Neural progenitor cell (in vitro differentiated cells): ENCODE data around the gene MUC6. TPM values are rescaled to one million over a fixed set of nuclear protein-coding genes. Genes with fewer than 3 reads are reported as not detected.

ENCODE experiments used
- DNase-seq: peaks from one replicate; pipeline ENCODE4 v3.0.0-alpha.2; 2016; ENCODE audit warnings: low spot score
- H2AFZ ChIP-seq: fragments of 200-600 bp; sonication (generic); replicated peaks from 2 replicates; pipeline ENCODE4 v1.6.1; 2016; ENCODE audit warnings: antibody characterized with exemption
- H3F3A ChIP-seq: fragments of 200-600 bp; sonication (generic); 2 replicates; pipeline ENCODE4 v1.6.1; 2016; ENCODE audit warnings: antibody characterized with exemption, low read depth
- H3K27ac ChIP-seq: fragments of 200-600 bp; sonication (generic); 2 replicates; pipeline ENCODE4 v1.5.1; 2016; ENCODE audit warnings: mild to moderate bottlenecking
- H3K27me3 ChIP-seq: fragments of 200-600 bp; sonication (generic); 2 replicates; pipeline ENCODE4 v1.6.1; 2016; ENCODE audit warnings: mild to moderate bottlenecking, moderate library complexity
- H3K36me3 ChIP-seq: fragments of 200-600 bp; sonication (generic); 2 replicates; pipeline ENCODE4 v1.5.1; 2016
- H3K4me1 ChIP-seq: fragments of 200-600 bp; sonication (generic); 2 replicates; pipeline ENCODE4 v1.6.1; 2016; ENCODE audit warnings: mixed run types
- H3K4me2 ChIP-seq: fragments of 200-600 bp; sonication (generic); 2 replicates; pipeline ENCODE4 v1.6.1; 2016
- H3K4me3 ChIP-seq: fragments of 200-600 bp; sonication (generic); 2 replicates; pipeline ENCODE4 v1.5.1; 2016
- H3K79me2 ChIP-seq: fragments of 200-600 bp; sonication (generic); 2 replicates; pipeline ENCODE4 v1.6.1; 2016; ENCODE audit warnings: low read depth
- H3K9ac ChIP-seq: fragments of 200-600 bp; sonication (generic); 2 replicates; pipeline ENCODE4 v1.6.1; 2016
- H3K9me3 ChIP-seq: fragments of 200-600 bp; sonication (generic); 2 replicates; pipeline ENCODE4 v1.5.1; 2016; ENCODE audit warnings: low read depth
- H4K20me1 ChIP-seq: fragments of 200-600 bp; sonication (generic); 2 replicates; pipeline ENCODE4 v1.6.1; 2016; ENCODE audit warnings: low read depth
- H3K27ac Mint-ChIP-seq: 3 replicates; pipeline ENCODE4 v1.8.0; 2021; ENCODE audit warnings: mixed read lengths
- H3K27me3 Mint-ChIP-seq: 2 replicates; pipeline ENCODE4 v1.8.0; 2022; ENCODE audit warnings: low read depth, mild to moderate bottlenecking, inconsistent platforms, moderate library complexity, mixed read lengths; ENCODE audit not compliant: insufficient read depth
- H3K36me3 Mint-ChIP-seq: 3 replicates; pipeline ENCODE4 v1.8.0; 2021; ENCODE audit warnings: mixed read lengths
- H3K4me1 Mint-ChIP-seq: 3 replicates; pipeline ENCODE4 v1.8.0; 2021; ENCODE audit warnings: mixed read lengths
- H3K4me3 Mint-ChIP-seq: 3 replicates; pipeline ENCODE4 v1.8.0; 2021; ENCODE audit warnings: mild to moderate bottlenecking, moderate library complexity, mixed read lengths
- H3K9me3 Mint-ChIP-seq: 3 replicates; pipeline ENCODE4 v1.8.0; 2020; ENCODE audit warnings: mixed read lengths
- EZH2 ChIP-seq: fragments of 200-600 bp; sonication (generic); IDR thresholded peaks from 2 replicates; pipeline ENCODE4 v1.6.1; 2017; ENCODE audit warnings: antibody characterized with exemption, mild to moderate bottlenecking, moderate library complexity
- EZH2phosphoT487 ChIP-seq: fragments of 200-600 bp; sonication (generic); IDR thresholded peaks from 2 replicates; pipeline ENCODE4 v1.6.1; 2017; ENCODE audit warnings: antibody characterized with exemption
- total RNA-seq: library from RNA; depleted of rRNA; stranded (reverse); fragments of >200 nt; gene quantifications from 2 replicates; pipeline ENCODE4 v1.2.3, GENCODE V29; 2015; ENCODE audit warnings: low replicate concordance
- TF ChIP-seq, protein P1 (sequence below): fragments of 200-600 bp; sonication (generic); IDR thresholded peaks from 2 replicates; pipeline ENCODE4 v1.5.1; 2017; ENCODE audit warnings: antibody characterized with exemption, mild to moderate bottlenecking

The MUC6 gene
- total RNA-seq, 1 donor from 2014 or later: not detected

DNA sequence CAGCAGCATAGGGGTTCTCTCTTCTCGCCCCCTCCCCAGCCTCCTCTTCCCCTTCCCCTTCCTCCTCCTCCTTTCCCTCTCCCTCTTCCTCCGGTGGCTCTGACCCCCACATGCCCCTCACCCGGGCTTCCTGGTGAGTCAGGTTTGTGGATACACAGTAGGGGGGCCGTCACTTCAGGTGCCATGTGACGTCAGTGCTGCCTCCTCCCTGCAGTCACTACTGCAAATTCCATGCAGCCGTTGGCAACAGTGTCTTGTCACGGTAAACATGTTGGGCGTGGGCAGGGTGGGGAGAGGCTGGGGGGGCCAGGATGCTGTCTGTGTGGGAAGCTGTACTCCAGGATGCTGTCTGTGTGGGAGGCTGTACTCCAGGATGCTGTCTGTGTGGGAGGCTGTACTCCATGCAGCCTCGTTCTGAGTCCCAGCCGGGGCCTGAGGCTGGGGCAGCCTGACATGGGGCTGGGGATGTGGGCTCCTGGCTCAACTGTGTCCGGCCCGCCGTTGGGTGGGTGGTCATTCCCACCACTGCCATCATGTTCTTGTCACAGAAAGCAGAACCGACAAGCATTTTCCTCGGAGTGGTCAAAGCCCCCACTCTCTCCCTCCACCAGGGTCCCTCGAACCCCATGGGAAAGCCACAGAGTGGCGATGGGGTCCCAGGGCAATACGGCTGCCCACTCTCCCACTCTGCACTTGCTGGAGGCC is 35.8 kb upstream of the MUC6 start:
- TF ChIP-seq EZH2phosphoT487 (no peak), EZH2 (no peak)
- TF ChIP-seq, protein P1, sequence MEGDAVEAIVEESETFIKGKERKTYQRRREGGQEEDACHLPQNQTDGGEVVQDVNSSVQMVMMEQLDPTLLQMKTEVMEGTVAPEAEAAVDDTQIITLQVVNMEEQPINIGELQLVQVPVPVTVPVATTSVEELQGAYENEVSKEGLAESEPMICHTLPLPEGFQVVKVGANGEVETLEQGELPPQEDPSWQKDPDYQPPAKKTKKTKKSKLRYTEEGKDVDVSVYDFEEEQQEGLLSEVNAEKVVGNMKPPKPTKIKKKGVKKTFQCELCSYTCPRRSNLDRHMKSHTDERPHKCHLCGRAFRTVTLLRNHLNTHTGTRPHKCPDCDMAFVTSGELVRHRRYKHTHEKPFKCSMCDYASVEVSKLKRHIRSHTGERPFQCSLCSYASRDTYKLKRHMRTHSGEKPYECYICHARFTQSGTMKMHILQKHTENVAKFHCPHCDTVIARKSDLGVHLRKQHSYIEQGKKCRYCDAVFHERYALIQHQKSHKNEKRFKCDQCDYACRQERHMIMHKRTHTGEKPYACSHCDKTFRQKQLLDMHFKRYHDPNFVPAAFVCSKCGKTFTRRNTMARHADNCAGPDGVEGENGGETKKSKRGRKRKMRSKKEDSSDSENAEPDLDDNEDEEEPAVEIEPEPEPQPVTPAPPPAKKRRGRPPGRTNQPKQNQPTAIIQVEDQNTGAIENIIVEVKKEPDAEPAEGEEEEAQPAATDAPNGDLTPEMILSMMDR: no peak

DNA sequence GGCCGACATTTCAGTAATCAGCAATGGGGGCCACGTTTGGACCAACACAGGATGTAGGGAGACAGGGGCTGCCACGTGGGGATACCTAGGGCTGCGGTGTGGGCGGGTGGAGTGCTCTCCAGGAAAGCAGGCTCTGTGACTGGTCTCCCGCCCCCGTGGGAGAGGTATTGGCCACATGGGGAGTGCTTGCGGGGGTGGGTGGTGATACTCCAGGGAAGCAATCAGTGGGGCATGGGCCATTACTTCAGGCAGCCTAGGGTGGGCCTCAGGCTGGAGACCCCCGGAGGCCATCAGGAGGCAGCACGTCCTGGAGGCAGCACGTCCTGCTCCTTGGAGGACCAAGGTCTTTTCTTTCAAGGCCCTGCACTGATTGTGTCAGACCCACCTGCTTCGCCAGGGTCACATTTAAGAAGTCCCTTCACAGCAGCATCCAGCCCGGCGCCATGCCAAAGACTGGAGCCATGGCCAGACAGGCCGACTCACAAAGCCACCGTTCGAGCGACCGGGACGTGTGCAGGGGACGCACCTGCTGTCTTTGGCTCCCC is 35.1 kb upstream of the MUC6 start:
- Histone ChIP-seq H2AFZ (no peak overlapping the region), H3K27ac (no peak overlapping the region), H3K4me3 (no peak overlapping the region), H4K20me1 (no peaks in the 10 kb centered on the region), H3K4me2 (no peak overlapping the region), H3K36me3 (no peaks in the 10 kb centered on the region), H3F3A (no peaks in the 10 kb centered on the region), H3K9ac (no peak overlapping the region), H3K79me2 (no peaks in the 10 kb centered on the region), H3K9me3 (no peaks in the 10 kb centered on the region), H3K4me1 (peaks cover 17% of the 10 kb centered on the region), H3K27me3 (peaks cover 6% of the 10 kb centered on the region)
- peak overlapping the region; percentile 90 for H3K27ac Mint-ChIP-seq
- no peak for DNase-seq
- no peaks in the 10 kb centered on the region for H3K4me1 Mint-ChIP-seq
- no peak overlapping the region for H3K4me3 Mint-ChIP-seq
- no peak for TF ChIP-seq EZH2
- no peak for TF ChIP-seq EZH2phosphoT487
- TF ChIP-seq, protein P1: no peak
- H3K36me3 Mint-ChIP-seq: no peaks in the 10 kb centered on the region
- H3K27me3 Mint-ChIP-seq: peaks cover 6% of the 10 kb centered on the region
- H3K9me3 Mint-ChIP-seq: no peaks in the 10 kb centered on the region

More for the DNA sequence above, 35.8 kb upstream of the MUC6 start:
- H3K4me2 ChIP-seq: no peak overlapping the region
- H3K27ac Mint-ChIP-seq: no peak overlapping the region
- H3K9me3 Mint-ChIP-seq: no peaks in the 10 kb centered on the region
- H3K27me3 ChIP-seq: peaks cover 3% of the 10 kb centered on the region
- no peak overlapping the region for H3K9ac ChIP-seq
- no peaks in the 10 kb centered on the region for H3K79me2 ChIP-seq
- no peaks in the 10 kb centered on the region for H3K4me1 Mint-ChIP-seq
- H3K27me3 Mint-ChIP-seq: peaks cover 6% of the 10 kb centered on the region
- H3K36me3 Mint-ChIP-seq: no peaks in the 10 kb centered on the region
- H3K36me3 ChIP-seq: no peaks in the 10 kb centered on the region
- H3K4me3 ChIP-seq: no peak overlapping the region
- no peak overlapping the region for H3K27ac ChIP-seq
- peaks cover 17% of the 10 kb centered on the region for H3K4me1 ChIP-seq
- DNase-seq: no peak
- no peak overlapping the region for H3K4me3 Mint-ChIP-seq
- H3F3A ChIP-seq: no peaks in the 10 kb centered on the region
- H2AFZ ChIP-seq: no peak overlapping the region
- H3K9me3 ChIP-seq: no peaks in the 10 kb centered on the region
- no peaks in the 10 kb centered on the region for H4K20me1 ChIP-seq

DNA sequence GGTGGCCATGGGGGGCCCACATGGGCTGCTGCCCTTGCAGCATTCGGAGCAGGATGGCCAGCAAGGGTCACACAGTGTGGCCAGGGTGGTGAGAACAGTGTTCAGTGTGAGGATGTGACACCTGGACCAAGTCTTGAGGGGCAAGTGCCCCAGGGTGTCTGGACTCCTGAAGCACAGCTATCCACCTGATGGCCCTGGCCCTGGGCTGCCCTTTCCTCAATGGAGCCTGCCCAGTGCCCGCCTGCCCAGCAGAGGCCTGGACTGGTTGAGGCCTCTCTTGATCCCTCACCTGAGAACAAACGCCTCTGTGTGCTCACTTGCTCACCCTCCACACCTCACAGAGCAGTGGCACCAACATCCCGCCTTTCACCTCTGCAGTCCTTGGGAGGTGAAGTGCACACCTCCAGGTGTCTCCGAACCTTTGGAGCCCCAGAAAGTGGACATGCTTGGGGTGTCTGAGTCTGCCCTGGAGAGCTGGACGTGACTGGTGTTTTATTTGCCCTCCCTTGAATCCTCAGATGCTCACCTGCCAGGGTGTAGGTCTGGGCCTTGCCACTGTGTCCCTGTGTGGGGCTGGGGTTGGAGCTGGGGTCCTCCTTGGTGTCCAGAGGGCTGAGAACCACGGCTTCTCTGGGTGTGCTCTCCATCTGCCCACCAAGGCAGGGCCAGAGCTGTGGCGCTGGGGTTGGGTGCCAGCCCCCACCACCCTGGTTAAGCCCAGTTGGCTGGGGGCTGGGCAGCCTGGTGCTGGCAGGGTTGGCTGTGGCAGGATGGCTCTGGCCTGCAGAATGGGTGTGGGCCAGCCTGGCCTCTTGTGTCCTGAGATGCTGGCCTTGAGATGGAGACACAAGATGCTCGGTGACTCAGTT is 34.3 kb upstream of the MUC6 start:
- TF ChIP-seq EZH2phosphoT487: no peak
- Histone ChIP-seq H3K79me2 (no peaks in the 10 kb centered on the region), H3K9ac (no peak overlapping the region), H3K27ac (no peak overlapping the region), H3K36me3 (no peaks in the 10 kb centered on the region), H3K9me3 (no peaks in the 10 kb centered on the region), H3K4me2 (no peak overlapping the region), H3K27me3 (peaks cover 6% of the 10 kb centered on the region), H3K4me3 (no peak overlapping the region), H3K4me1 (peaks cover 17% of the 10 kb centered on the region), H3F3A (no peaks in the 10 kb centered on the region), H4K20me1 (no peaks in the 10 kb centered on the region), H2AFZ (no peak overlapping the region)
- Mint-ChIP-seq H3K27me3 (peaks cover 6% of the 10 kb centered on the region), H3K4me3 (no peak overlapping the region), H3K27ac (no peak overlapping the region), H3K9me3 (peaks cover under 1% of the 10 kb centered on the region), H3K4me1 (no peaks in the 10 kb centered on the region), H3K36me3 (no peaks in the 10 kb centered on the region)
- no peak for DNase-seq
